IMR-90 (cell line): Measurements from ENCODE around the gene ACVR1. TPM values are rescaled to one million over a fixed set of nuclear protein-coding genes. Genes with fewer than 3 reads are reported as not detected.

Experiments
- ATAC-seq: fragments of 200-7000 bp; cut with Tn5 transposase; 2 replicates; pipeline ENCODE4 v1.9.1; 2020; ENCODE audit warnings: low read depth, mild to moderate bottlenecking, moderate library complexity
- BruUV-seq: library from RNA; stranded (reverse); fragments of 400-500 nt; replicated peaks from 2 replicates; lab custom pipeline; 2021; lab: Mats Ljungman, UMichigan
- CTCF ChIA-PET: fragments of 300-600 bp; formaldehyde crosslinking; extraction: SDS; loops from one replicate; lab custom pipeline; 2021; ENCODE audit warnings: antibody characterized with exemption; lab: Yijun Ruan, JAX
- POLR2A ChIA-PET: fragments of 300-600 bp; sonication (Branson Sonifier 250); formaldehyde crosslinking; loops from one replicate; lab custom pipeline; 2022; ENCODE audit warnings: antibody characterized with exemption; ENCODE audit not compliant: unreplicated experiment; lab: Charles Lee
- DNase-seq: peaks from one replicate; pipeline ENCODE4 v3.0.0; 2013
- H2AFZ ChIP-seq: replicated peaks from 2 replicates; pipeline ENCODE3; 2013; ENCODE audit warnings: low read length, mild to moderate bottlenecking; ENCODE audit not compliant: poor library complexity
- H2AK5ac ChIP-seq: 2 replicates; pipeline ENCODE4 v1.6.1; 2013; ENCODE audit warnings: low read depth, low read length, inconsistent platforms
- H2AK9ac ChIP-seq: replicated peaks from 2 replicates; pipeline ENCODE3; 2013; ENCODE audit warnings: mild to moderate bottlenecking, low read depth, low read length, moderate library complexity; ENCODE audit not compliant: poor library complexity
- H2BK120ac ChIP-seq: 2 replicates; pipeline ENCODE4 v1.6.1; 2013; ENCODE audit warnings: low read depth, low read length, inconsistent platforms
- H2BK15ac ChIP-seq: 3 replicates; pipeline ENCODE4 v1.6.1; 2013; ENCODE audit warnings: low read depth, low read length, inconsistent platforms
- H2BK20ac ChIP-seq: 2 replicates; pipeline ENCODE4 v1.6.1; 2013; ENCODE audit warnings: low read depth, mild to moderate bottlenecking, inconsistent platforms, low read length, moderate library complexity
- H2BK5ac ChIP-seq: 2 replicates; pipeline ENCODE4 v1.6.1; 2013; ENCODE audit warnings: mild to moderate bottlenecking, low read depth, low read length, inconsistent platforms; ENCODE audit not compliant: poor library complexity, severe bottlenecking
- H3K14ac ChIP-seq: replicated peaks from 2 replicates; pipeline ENCODE4 v1.6.1; 2013; ENCODE audit warnings: low read depth, low read length, inconsistent platforms
- H3K18ac ChIP-seq: 2 replicates; pipeline ENCODE4 v1.6.1; 2013; ENCODE audit warnings: low read depth, low read length, control low read depth
- H3K23ac ChIP-seq: 2 replicates; pipeline ENCODE4 v1.6.1; 2013; ENCODE audit warnings: low read depth, low read length, inconsistent platforms
- H3K27ac ChIP-seq: 2 replicates; pipeline ENCODE4 v1.5.1; 2013; ENCODE audit warnings: mild to moderate bottlenecking, control low read depth, low read length; ENCODE audit not compliant: insufficient read depth
- H3K27me3 ChIP-seq: 2 replicates; pipeline ENCODE4 v1.6.1; 2013; ENCODE audit warnings: low read length; ENCODE audit not compliant: control insufficient read depth, insufficient read depth
- H3K36me3 ChIP-seq: 2 replicates; pipeline ENCODE4 v1.6.1; 2013; ENCODE audit warnings: low read length, mixed read lengths; ENCODE audit not compliant: control insufficient read depth, insufficient read depth
- H3K4ac ChIP-seq: 2 replicates; pipeline ENCODE4 v1.6.1; 2013; ENCODE audit warnings: low read depth, low read length, inconsistent platforms
- H3K4me1 ChIP-seq: 2 replicates; pipeline ENCODE4 v1.6.1; 2013; ENCODE audit warnings: low read length, mixed read lengths; ENCODE audit not compliant: control insufficient read depth, insufficient read depth
- H3K4me2 ChIP-seq: 2 replicates; pipeline ENCODE4 v1.6.1; 2013; ENCODE audit warnings: low read depth, mild to moderate bottlenecking, control low read depth, low read length, moderate library complexity
- H3K4me3 ChIP-seq: 2 replicates; pipeline ENCODE4 v1.5.1; 2013; ENCODE audit warnings: low read depth, mild to moderate bottlenecking, control low read depth, low read length, moderate library complexity; ENCODE audit not compliant: insufficient read depth
- H3K56ac ChIP-seq: 2 replicates; pipeline ENCODE4 v1.6.1; 2013; ENCODE audit warnings: low read length, inconsistent platforms; ENCODE audit not compliant: insufficient read depth; ENCODE audit errors: extremely low read depth
- H3K79me1 ChIP-seq, 2 experiments: 2 replicates each; pipeline ENCODE4 v1.6.1; 2013; ENCODE audit warnings: low read length in 2 of 2, inconsistent platforms in 1 of 2, low read depth in 1 of 2
- H3K9ac ChIP-seq: 2 replicates; pipeline ENCODE4 v1.6.1; 2013; ENCODE audit warnings: low read depth, low read length, control low read depth
- H3K9me1 ChIP-seq: 2 replicates; pipeline ENCODE4 v1.6.1; 2013; ENCODE audit warnings: low read length, inconsistent platforms; ENCODE audit not compliant: insufficient read depth
- H3K9me3 ChIP-seq: 2 replicates; pipeline ENCODE4 v1.6.1; 2013; ENCODE audit warnings: low read length; ENCODE audit not compliant: control insufficient read depth, insufficient read depth
- H4K20me1 ChIP-seq: 2 replicates; pipeline ENCODE4 v1.6.1; 2013; ENCODE audit warnings: low read length, inconsistent platforms; ENCODE audit not compliant: insufficient read depth
- H4K5ac ChIP-seq: 2 replicates; pipeline ENCODE4 v1.6.1; 2013; ENCODE audit warnings: mild to moderate bottlenecking, low read depth, low read length, control low read depth
- H4K8ac ChIP-seq, 2 experiments: 2 replicates each; pipeline ENCODE4 v1.6.1; 2013; ENCODE audit warnings: low read depth in 2 of 2, low read length in 2 of 2, control low read depth in 1 of 2, inconsistent platforms in 1 of 2
- H4K91ac ChIP-seq: 2 replicates; pipeline ENCODE4 v1.6.1; 2013; ENCODE audit warnings: low read depth, low read length, inconsistent platforms; ENCODE audit not compliant: insufficient read depth
- ELK1 ChIP-seq: fragments of 150-350 bp; IDR thresholded peaks from 2 replicates; pipeline ENCODE4 v1.6.1; 2016; ENCODE audit warnings: low read depth, mild to moderate bottlenecking, low read length, moderate library complexity, borderline replicate concordance
- MAFK ChIP-seq: IDR thresholded peaks from 2 replicates; pipeline ENCODE4 v1.6.1; 2012; ENCODE audit warnings: low read depth, low read length, improper control_type of control experiment
- MXI1 ChIP-seq: IDR thresholded peaks from 2 replicates; pipeline ENCODE4 v1.6.1; 2012; ENCODE audit warnings: low read depth, mild to moderate bottlenecking, low read length, moderate library complexity, borderline replicate concordance
- POLR2A ChIP-seq: IDR thresholded peaks from 2 replicates; pipeline ENCODE4 v1.6.1; 2012; ENCODE audit warnings: mild to moderate bottlenecking, low read depth, low read length
- RCOR1 ChIP-seq: IDR thresholded peaks from 2 replicates; pipeline ENCODE4 v1.6.1; 2012; ENCODE audit warnings: mild to moderate bottlenecking, low read length, improper control_type of control experiment; ENCODE audit not compliant: insufficient replicate concordance
- WGBS, 2 experiments: methylation state at CpG; one replicate each; pipeline versions ENCODE4 v1.1.5 to v1.1.7; 2013; ENCODE audit warnings: missing lambda C conversion rate in 2 of 2; ENCODE audit not compliant: insufficient read length in 1 of 2; ENCODE audit errors: extremely low coverage in 2 of 2; 5-methylcytosine and 5-hydroxymethylcytosine counted together
- dilution Hi-C: fragments of 300-500 bp; cut with HindIII; formaldehyde crosslinking; loops from one replicate; pipeline ENCODE4 v1.14.3; 2018; ENCODE audit warnings: low sequenced_read_pairs; ENCODE audit not compliant: unreplicated experiment
- in situ Hi-C: fragments of 300-500 bp; cut with MboI; formaldehyde crosslinking; loops from 3 replicates; pipeline ENCODE4 v1.14.3; 2019; ENCODE audit warnings: low sequenced_read_pairs, inconsistent platforms, mixed read lengths
- intact Hi-C: fragments of 100-400 bp; cut with micrococcal nuclease; formaldehyde crosslinking; loops from 2 replicates; pipeline ENCODE4 v1.10.0; 2022
- polyA plus RNA-seq, 3 experiments: library from polyadenylated mRNA; depleted of rRNA; stranded (reverse); fragments of >200 nt; gene quantifications; 2 replicates each; pipeline ENCODE4 v1.2.3, GENCODE V29; 2012; ENCODE audit warnings: low replicate concordance in 1 of 3
- total RNA-seq: library from RNA; depleted of rRNA; stranded (reverse); fragments of >200 nt; gene quantifications from 2 replicates; pipeline ENCODE4 v1.2.3, GENCODE V29; 2012

The ACVR1 gene
- total and polyA plus RNA-seq, 2 of the 4 experiments (the other 2 are of a cell fraction): 21.1 to 40.8 TPM

- ATAC-seq (no peak), DNase-seq (no peak)
- ChIA-PET CTCF (no interaction called here), POLR2A (no interaction called here)
- Histone ChIP-seq H3K4me3 (no peak overlapping the region), H2AK9ac (no peak overlapping the region), H3K9me1 (peaks cover 18% of the 10 kb centered on the region), H2BK120ac (no peak overlapping the region), H3K4ac (no peak overlapping the region), H3K4me2 (no peak overlapping the region), H3K18ac (no peak overlapping the region), H4K20me1 (peaks cover 6% of the 10 kb centered on the region; the same call in 1 of the 2 replicates), H3K4me1 (peaks cover 12% of the 10 kb centered on the region), H2BK5ac (no peak overlapping the region), H4K91ac (no peak overlapping the region), H2AK5ac (no peak overlapping the region), H2BK20ac (no peak overlapping the region), H3K79me1 (peaks cover 47 to 74% of the 10 kb centered on the region in 2 experiments), H2AFZ (no peak overlapping the region), H3K27ac (no peak overlapping the region), H3K9ac (no peak overlapping the region), H3K27me3 (no peaks in the 10 kb centered on the region), H3K23ac (no peak overlapping the region), H3K56ac (no peak overlapping the region), H4K8ac (no peak overlapping the region), H3K14ac (no peak overlapping the region), H4K5ac (no peak overlapping the region), H2BK15ac (no peak overlapping the region), H3K36me3 (no peaks in the 10 kb centered on the region; the same call in 1 of the 2 replicates), H3K9me3 (no peaks in the 10 kb centered on the region)
- WGBS, 2 experiments: 100% methylated on average over 1 of the region's 2 CpGs; no CpG with 5 or more reads in 1 of the 2 experiments
- intact Hi-C loops: no loop called here
- dilution Hi-C loops: no loop called here
- no peak for TF ChIP-seq RCOR1
- no peak for TF ChIP-seq MAFK
- TF ChIP-seq POLR2A: no peak
- TF ChIP-seq ELK1: no peak
- no peak for TF ChIP-seq MXI1
- no TSS peak for BruUV-seq
- in situ Hi-C loops: no loop called here
Observed at GRCh38 chr2:157845081-157845480, 31.0 kb downstream of the ACVR1 start.
